T-helper 9 cell (primary cell): ENCODE measurements around the gene LINGO3.

Experiments used
- DNase-seq: peaks from one replicate; pipeline ENCODE4 v3.0.0-alpha.2; 2020

LINGO3 gene

DNA sequence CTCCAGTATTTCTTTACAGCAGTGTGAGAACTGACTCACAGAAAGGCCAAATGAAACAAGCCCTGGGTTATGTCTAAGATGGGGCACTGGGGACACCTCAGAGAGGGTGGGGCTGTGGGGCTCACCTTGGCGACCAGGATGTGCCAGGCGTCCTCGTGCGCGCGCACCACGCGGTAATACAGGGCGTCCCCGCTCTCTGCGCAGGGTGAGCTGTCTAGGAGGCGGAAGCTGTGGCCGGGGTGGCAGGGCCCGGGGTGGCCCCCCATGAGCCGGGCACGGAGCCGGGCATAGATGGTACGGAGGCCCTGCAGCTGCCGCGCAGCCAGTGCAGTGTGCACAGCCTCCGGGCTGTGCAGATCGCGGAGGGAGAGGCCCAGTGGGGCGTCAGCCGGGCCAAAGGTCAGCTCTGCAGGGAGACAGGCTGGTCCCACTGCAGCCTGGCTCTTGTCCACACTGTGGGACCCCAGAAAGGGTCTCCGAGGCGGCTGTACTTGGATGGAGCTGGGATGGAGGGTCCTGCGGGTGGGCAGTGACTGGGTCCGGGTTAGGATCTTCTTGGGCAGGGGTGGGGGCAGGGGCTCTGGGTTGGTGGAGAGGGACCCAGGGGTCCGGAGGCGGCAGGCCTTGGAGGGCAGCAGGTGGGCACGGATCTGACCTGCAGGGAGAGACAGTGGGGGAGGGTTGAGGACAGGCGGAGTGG lies 29.3 kb downstream of the LINGO3 start:
- DNase-seq, result no peak

GRCh38 chr19:2277138-2277537 lies 30.8 kb downstream of the LINGO3 start:
- DNase-seq, result no peak

- DNase-seq, result no peak
Measured at GRCh38 chr19:2276429-2276986, 31.4 kb downstream of the LINGO3 start.

- no peak for DNase-seq
Measured at GRCh38 chr19:2275588-2276428, 32.1 kb downstream of the LINGO3 start.

- DNase-seq, result no peak
Measured at GRCh38 chr19:2274931-2275535, 32.9 kb downstream of the LINGO3 start.

- DNase-seq, result no peak
Measured at GRCh38 chr19:2274185-2274711, 33.7 kb downstream of the LINGO3 start.

GRCh38 chr19:2273356-2274184 lies 34.4 kb downstream of the LINGO3 start:
- peak; percentile 75 for DNase-seq

- DNase-seq, result no peak
Measured at GRCh38 chr19:2271234-2272103, 36.5 kb downstream of the LINGO3 start.

GRCh38 chr19:2270423-2271233 lies 37.3 kb downstream of the LINGO3 start:
- DNase-seq, result peak; percentile 63

- peak; percentile 36 for DNase-seq
Measured at GRCh38 chr19:2270157-2270422, 37.9 kb downstream of the LINGO3 start.

GRCh38 chr19:2269244-2270156 lies 38.5 kb downstream of the LINGO3 start:
- peak; percentile 98 for DNase-seq

GRCh38 chr19:2268861-2269243 lies 39.1 kb downstream of the LINGO3 start:
- no peak for DNase-seq

- no peak for DNase-seq
Measured at GRCh38 chr19:2268480-2268830, 39.5 kb downstream of the LINGO3 start.

DNA sequence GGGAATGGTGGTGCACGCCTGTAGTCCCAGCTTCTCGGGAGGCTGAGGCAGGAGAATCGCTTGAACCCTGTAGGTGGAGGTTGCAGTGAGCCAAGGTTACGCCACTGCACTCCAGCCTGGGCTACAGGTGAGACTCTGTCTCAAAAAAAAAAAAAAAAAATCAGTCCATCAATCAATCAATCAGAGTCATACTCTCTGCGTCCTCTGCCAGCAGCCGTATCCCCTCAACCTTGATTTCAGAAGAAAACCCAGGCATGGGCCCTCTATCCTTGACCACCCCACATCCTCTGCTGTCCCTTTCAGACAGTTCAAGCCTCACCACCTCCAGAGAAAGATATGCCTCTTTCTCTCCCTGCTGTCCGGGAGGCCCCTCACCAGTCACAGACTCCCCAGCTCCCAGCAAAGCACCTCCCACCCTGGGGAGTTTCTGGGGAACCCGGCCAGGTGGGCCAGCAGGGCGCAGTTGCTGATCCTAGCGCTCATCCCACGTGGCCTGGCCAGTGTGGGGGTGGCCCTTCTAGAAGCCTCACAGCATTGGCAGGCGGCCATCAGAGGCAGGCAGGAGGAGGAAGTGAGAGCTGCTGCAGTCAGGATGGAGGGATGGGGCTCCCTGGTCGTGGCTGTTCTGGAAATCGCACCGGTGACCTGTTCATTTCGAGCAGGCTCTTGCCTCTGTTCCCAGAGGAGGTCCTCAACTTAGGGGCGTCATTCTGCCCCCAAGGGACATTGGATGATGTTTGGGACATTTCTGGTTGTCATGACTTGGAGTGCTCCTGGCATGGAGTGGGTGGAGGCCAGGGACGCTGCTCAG lies 41.6 kb downstream of the LINGO3 start:
- no peak for DNase-seq

- DNase-seq, result peak; percentile 49
Measured at GRCh38 chr19:2261438-2262172, 46.3 kb downstream of the LINGO3 start.

GRCh38 chr19:2260341-2260805 lies 47.6 kb downstream of the LINGO3 start:
- DNase-seq, result no peak

- DNase-seq, result no peak
Measured at GRCh38 chr19:2259336-2259735, 48.6 kb downstream of the LINGO3 start.
